ENCODE measurements around the gene AKTIP.
"Not testable (repeated sequence)": the region's sequence is repeated elsewhere in the genome, so short reads cannot be mapped to it uniquely, and the experiment has no call there.

Gene AKTIP

DNA sequence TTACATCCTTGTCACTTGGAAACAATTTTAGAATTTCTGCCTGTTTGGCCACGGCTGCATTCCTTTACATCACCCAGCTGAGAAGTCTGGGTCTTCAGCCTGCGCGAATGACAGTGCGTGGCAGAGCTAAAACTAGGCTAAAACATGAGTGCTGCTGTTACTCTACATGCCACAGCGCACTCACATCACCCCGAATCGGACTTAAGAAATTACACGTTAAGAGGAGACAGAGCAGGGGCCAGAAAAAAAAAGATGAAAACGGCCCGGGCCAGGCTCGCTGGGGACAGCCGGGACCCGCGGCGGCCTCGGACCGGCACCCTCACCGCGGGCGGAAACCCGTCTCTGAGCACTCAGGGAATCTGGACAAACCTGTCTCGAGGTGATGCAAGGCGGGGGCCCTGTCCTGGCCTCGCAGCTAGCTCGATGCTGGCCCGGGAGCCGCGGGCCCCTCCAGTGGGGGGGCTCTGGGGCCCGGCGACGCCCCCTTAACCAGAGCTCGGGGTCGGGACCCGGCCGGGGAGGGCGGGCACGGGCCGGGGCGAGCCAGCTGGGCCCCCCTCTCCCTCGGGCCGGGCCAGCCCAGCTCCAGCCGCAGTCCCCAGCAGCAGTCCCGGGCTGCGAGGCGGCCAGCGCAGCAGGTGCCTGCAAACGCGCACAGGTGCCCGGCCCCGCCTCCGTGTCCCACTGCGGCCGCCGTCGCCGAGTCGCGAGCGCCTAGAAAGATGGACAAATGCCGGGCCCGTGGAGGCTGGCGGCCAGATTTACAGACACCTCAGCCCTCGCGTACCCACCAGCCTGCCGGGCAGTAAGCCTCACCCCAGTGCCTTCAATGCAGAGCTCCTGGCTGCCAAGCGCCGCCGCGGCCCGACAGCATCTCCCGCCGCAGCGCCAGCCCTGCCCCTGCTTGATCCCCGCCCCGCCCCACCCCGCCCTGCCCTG is at the start of gene AKTIP:
AKTIP (minus strand) TSS at position 879 of the 939 bp plus-strand sequence. CDS start 2,950 bp downstream, outside the sequence.
- peak; percentile 56 to 58 for DNase-seq

DNA sequence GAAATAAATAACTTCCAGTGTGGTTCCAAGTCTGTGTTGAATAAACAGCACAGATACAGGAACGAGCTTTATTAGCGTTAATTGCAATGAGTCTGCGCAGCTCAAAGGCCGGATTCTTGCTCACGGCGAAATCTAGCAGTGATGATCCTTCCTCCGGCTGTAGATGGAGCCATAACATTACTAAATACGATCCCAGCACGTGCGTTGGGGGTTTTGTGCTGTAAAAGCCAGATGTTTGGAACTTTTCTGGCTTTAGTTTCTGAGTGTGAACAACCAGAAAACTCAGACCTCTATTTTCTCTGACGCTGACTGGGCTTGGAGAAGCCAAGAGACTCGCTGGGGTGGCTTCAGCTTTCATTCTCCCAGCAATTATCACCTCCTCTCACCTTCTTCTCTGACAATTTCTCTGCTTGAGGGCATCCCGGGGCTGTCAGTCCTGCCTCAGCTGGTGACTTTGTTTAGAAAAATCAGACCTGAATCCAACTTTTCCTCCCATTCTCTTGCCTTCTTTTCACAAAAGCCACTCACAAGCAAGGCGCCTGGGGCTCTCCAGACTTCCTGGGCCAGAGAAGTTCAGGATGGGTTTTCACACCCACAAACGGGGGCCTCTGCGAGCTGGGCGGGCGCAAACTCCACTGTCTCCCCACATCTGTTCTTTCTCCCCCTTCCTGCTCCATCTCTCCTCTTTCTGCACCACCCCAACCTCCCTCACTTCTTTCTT is 47.1 kb upstream of the AKTIP start:
- peak; percentile 53 to 54 for DNase-seq

DNA sequence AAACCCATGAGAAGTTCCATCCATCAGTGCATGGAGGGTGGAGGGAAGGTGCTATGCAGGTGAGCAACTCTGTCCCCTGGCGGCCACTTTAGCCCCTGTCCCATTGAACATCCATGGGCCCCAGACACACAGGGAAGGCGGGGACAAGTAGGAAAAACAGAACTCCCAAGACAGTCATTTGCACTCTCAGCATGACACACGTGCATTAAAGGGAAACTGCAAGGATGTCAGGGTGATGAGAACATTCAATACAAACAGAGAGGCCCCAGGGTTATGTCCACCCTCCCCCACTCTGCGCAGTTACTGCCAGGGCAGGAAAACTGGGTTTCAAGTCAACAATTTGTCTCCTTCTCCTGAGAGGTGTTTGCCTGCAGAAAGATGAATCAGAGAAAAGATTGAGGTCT is 44.0 kb upstream of the AKTIP start:
- DNase-seq, result no peak

DNA sequence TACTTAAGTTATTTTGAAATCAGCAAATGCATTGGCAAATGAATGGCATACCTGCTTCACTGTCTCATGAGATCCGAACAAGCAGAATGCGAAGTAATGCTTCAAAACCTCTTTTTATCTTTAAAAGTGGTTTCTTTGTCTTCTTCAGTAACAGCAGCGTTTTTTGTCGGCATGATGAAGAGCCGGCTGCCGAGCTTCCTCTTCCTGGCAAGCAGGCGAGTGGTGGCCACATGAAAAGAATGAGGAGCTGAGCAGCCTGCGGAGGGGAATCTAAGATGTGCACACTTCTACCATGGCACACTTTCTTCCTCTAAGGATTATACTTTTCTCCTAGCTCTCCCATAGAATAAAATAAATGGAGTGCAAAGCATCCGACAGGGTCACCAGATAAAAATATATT is 42.4 kb upstream of the AKTIP start:
- peak in 1 of 2 experiments; percentile 25 for DNase-seq

DNA sequence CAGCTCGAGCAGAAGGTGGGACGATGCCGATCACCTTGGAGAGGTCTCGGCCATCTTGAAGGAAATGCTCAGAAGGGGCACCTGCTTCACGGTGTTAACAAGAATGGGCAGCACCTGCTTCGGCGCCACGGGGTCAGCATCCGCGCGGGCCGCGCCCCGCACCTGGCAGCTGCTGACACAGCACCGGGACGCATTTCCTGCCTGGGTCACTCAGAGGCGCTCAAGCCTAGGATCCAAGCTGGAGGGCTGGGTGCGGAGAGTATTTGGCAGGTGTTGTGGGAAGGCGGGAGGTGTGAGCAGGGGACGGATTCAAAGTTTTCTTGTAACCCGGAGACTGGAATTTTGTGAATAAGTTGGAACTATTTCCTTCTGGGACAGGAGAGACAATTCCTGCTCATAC is 39.3 kb upstream of the AKTIP start:
- DNase-seq, result no peak

DNA sequence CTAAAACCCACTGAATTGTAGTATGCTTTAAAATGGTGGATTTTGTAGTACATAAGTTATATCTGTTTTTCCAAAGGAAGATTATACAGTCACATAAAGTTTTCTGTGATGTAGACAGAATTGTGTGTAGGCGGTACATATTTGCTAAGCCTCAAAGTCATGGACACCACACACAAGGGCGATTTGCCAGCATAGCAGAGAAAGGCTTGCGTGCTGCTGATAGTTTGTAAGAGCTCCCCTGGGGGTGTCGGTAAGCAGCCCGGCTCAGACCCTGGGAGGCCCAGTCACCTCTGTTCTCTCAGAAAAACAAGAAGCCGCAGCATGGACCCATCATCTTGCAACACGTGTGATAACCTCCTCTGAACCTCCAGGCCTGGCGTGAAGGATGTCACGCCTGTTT is 38.3 kb upstream of the AKTIP start:
- DNase-seq, result no peak

DNA sequence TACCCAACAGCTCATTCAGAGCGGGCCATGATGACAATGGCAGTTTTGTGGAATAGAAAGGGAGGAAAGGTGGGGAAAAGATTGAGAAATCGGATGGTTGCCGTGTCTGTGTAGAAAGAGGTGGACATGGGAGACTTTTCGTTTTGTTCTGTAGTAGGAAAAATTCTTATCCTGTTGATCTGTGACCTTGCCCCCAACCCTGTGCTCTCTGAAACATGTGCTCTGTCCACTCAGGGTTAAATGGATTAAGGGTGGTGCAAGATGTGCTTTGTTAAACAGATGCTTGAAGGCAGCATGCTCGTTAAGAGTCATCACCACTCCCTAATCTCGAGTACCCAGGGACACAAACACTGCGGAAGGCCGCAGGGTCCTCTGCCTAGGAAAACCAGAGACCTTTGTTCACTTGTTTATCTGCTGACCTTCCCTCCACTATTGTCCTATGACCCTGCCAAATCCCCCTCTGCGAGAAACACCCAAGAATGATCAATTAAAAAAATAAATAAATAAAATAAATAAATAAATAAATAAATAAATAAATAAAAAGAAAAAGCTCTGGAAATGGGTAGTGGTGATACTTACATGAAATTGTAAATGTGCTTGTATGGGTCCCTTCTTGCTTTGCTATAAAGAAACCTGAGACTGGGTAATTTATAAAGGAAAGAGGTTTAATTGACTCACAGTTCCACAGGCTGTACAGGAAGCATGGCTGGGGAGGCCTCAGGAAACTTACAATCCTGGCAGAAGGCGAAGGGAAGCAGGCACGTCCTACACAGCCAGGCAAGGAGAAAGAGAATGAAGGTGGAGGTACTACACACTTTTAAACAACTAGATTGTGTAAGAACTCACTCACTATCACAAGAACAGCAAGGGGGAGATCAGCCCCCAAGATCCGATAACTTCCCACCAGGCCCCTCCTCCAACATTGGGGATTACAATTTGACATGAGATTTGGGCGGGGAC is 37.0 kb upstream of the AKTIP start:
- not testable (repeated sequence) for DNase-seq

DNA sequence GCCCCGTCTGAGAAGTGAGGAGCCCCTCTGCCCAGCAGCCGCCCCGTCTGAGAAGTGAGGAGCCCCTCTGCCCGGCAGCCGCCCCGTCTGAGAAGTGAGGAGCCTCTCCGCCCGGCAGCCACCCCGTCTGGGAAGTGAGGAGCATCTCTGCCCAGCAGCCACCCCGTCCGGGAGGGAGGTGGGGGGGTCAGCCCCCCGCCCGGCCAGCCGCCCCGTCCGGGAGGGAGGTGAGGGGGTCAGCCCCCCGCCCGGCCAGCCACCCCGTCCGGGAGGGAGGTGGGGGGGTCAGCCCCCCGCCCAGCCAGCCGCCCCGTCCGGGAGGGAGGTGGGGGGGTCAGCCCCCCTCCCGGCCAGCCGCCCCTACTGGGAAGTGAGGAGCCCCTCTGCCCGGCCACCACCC is 36.3 kb upstream of the AKTIP start:
- DNase-seq, result not testable (repeated sequence)

DNA sequence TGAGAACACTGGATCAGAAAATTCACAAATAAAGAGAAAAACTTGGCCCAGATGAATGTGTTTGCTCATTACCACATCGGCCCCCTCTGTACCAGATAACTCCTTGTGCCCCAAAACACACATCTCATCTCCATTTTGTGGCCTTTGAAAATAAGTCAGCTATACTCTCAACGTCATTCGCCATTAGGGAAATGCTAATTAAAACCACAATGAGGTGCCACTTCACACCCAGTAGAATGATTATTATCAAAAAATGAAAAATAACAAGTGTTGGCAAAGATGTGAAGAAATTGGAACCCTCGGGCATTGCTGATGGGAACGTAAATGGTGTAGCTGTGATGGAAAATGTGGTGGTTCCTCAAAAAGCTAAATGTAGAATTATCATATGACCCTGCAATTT is 34.6 kb upstream of the AKTIP start:
- no peak for DNase-seq

DNA sequence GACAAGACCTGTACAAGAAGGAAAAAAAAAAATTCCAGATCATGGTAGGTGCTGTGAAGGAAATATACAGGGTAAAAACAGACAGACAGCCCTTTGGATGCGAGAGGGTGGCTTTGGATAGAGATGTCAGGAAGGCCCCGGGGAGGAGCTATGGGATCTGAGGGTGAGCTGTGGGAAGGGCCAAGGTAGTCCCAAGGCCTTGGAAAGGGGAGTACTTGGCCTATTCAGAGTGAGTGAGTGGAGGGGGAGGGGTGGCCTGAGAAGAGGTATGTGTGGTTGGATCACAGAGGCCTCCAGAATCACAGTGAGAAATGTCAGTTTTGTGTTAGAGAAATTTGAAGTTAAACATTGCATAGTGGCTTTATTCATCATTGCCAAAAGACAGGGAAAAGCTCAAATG is 31.2 kb upstream of the AKTIP start:
- no peak for DNase-seq

DNA sequence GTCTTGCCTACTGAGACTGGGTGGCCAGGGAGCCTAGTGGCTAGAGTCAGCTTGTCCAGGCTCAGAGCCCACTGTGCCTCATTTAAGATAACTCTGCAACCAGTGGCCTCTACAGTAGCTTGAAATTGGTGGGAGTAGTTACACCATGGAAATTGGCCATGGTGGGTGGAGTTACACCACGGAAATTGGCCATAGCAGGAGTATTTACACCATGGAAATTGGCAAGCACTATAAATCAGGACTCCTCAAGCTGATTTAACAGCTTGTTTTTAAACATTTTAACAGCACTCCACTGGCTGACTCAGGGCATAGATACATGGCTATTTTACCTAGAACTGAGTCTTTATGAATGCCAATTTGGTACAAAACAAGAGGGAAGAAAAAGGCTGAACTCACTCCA is 27.7 kb upstream of the AKTIP start:
- no peak for DNase-seq

DNA sequence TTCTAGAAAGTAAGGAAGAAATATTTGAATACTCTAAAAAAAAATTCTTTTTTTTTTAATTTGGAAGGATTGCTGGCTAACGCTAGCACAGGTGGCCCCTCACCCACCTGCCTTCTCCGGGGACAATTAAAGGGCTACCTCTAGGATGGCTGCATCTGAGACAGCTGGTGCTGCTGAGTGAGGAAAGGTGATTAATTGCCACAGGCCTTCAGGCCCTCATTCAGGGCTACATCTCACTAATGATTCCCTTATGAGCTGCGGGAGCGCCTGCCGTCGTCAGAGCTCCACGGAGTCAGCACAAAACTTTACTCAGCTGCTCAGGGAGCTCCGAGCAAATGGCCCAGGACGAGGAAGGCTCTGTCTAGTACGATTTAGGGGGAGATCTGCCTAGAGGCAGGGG is 27.0 kb upstream of the AKTIP start:
- no peak for DNase-seq

DNA sequence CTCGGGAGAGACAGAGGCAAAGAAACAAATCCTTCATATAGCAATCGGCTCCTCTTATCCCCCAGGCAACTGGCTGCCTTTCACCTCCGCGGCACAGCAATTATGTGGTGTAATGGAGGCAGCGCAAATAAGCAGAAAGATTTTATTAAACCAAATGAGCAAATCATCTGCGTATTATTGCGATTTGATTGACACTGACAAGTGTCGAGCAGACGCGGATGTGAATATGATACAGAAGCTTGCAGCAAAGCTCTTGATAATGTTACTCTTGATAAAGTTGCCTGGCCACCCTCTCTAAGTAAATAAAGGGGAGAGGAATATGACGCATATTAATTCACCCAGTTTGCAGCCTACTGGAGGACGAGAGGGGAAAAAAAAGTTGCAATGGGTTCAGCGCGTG is 26.5 kb upstream of the AKTIP start:
- no peak for DNase-seq

DNA sequence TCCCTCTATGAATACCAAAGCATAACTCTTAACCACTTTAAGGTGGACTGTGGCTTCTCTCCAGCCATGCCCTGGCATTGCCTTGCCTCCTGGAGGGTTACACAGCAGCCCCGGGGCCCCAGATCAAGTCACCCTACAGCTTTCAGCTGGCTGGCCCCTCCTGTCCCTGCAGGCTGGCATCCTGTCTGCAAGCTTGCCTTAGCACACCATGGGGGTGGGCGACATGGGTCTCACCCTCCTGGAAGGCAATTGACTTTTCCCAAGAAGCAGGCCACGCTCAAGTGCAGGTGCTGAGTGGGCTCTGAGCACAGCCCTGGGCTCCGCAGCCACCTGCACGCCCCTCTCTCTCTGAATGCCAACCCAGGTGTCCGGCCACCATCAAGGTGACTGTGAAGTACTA is 25.8 kb upstream of the AKTIP start:
- DNase-seq, result no peak

DNA sequence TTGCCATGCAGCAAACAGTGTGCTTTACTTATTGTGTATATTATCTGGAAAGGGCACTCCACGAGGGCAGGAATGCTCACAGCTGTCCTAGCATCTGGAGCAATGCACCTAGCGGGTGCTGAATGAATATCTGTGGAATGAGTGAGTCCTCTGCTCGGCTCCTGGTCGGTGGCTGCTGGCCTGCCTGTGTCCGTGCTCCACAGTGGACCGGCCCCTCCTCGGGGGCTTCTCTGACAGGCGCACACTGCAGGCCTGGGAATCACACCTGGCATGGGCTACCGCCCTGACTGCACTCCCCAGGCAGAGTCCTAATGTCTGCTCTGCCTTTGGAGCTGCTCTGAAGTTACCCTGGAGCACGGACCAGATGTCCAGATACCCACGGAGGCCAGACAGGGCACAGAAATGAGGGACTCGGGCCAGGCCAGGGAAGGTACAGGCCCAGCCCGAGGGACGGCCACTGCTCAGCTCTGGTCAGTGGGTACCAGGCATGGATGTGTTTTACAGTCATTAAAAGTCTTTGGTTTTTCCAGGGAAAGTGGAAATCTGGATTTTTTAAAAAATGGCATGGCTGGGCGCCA is 21.1 kb upstream of the AKTIP start:
- no peak for DNase-seq

DNA sequence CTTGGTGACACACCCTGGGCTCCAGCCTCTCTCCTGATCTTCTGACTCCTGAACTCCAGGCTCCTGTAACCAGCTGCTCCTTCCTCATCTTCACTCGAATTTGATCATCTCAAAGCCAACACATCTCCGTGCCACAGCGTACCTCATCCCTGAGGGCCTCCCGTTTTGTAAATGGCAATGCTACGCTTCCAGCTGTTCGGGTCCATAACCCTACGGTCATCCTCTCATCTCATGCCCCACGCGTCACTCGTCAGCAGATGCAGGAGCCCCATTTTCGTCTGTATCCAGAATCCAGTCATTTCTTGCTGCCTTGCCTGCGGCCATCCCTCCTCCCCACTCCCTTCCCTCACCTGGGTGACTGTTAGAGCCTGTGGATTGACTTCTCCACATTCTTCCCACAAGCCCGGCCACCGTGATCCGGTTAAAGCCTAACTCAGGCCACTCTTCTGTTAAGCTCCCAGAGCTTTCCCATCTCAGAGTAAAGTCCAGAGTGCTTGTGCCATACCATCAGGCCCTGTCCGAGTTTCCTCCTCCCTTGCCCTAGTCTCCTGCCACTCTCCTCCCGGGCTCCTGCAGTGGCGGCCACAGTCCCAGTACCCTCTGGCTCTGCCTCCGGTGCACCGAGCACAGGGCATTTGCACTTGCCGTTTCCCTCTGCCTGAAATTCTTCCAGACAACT is 20.3 kb upstream of the AKTIP start:
- no peak for DNase-seq

DNA sequence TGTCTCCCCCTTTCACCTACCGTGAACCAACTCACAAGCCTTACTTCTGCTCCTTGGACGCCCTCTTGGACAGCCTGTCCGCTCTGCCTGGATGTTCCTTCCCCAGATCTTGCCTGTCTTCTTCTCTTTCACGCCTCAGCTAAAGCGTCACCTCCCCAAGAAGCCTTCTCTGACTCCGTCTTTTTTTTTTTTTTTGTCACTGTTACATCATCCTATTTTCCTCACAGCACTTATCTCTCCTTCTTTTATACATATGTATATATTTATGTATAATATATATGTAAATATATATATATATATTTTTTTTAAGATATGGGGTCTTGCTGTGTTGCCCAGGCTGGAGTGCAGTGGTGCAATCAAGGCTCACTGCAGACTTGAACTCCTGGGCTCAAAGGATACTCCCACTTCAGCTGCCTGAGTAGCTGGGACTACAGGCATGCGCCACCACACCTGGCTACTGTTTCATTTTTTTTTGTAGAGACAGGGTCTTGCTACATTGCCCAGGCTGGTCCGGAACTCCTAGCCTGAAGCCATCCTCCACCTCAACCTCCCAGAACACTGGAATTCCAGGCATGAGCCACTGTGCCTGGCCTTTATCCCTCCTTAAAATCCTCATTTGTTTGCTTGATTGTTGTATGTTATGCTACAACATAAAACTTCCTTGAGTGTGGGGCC is 16.5 kb upstream of the AKTIP start:
- DNase-seq, result no peak

DNA sequence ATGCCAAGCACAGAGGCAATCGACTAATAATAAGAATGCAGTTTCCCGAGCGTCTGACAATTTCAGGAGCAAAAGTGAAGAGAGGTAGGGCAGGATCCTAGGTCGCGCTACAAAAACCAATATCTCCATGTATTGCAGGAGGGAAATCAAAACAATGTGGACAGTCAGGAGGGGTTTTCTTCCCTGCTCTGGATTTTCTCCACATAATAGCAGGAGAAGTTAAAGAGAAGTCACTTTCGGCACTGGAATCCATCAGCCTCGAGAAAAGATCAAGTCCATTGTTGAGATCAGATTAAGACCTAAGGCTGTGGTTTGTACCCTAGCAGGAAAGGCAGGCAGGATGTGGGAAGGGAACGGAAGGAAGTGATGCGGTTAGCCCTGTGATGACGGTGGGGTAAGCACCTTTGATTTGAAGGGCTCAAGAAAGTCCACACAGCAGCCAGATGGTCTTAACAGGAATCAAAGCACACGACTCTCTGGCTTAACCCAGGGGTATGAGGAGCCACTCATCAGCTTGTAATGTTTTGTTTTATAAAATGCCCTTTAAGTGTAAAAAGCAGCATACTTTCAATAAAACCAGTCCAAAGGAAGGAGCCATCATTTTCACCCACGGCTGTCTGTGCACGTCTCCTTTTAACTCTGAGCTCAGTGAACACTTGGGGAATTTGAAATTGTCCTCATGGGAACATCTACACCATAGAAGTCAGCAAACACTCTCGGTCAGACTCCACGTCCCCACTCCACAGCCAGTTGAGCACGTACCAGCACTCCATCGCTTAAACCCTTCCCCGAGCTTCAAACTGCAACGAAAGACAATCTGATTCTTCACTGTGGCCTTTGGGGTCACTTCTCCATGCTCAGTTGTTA is 15.8 kb upstream of the AKTIP start:
- DNase-seq, result peak; percentile 76 to 80

DNA sequence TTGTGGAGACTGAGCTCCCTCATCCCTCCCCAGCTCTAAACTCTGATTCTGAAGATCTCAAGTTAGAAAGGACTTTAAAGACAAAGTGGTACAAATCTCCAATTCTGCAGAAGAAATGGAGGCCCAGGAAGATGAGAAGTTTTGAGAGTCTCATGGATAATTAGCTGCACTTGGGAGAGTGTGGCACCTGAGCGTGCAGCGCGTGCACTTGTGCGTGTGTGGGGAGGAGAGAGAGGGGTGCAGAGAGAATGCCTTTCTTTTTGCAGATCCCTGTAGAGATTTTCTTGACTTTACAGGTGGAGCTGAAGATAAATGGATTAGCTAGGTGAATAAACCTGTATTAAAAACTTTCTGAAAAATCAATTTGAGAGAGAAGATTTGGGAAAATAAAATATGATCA is 14.8 kb upstream of the AKTIP start:
- no peak for DNase-seq

DNA sequence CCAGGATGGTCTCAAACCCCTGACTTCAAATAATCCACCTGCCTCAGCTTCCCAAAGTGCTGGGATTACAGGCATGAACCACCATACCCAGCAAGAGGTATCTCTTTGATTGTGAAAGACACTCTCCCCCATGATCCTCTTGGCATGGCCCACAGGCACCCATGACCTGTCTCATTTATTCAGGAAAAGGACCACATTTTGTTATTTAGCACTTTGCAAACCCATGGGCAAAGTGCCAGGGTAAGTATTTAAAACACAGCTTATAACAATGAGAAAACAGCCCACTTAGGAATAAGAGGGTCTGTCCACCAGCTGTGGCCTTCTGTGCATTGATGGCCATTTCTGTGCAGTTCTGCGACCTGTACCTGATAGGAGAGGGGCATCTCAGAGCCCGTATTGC is 12.8 kb upstream of the AKTIP start:
- DNase-seq, result no peak

Data from activated T-cell treated with anti-CD3 and anti-CD28 coated beads, Interleukin-2, amount 50 U/mL, for 48 hours (primary cell).